ENCODE measurements around the gene SVOP.

Gene SVOP

GRCh38 chr12:108962256-108962655, 58.6 kb downstream of the SVOP start:
- Histone ChIP-seq H3K9me3 (ENCODE audit: severe bottlenecking) (no peaks in the 10 kb centered on the region), H3K27ac (ENCODE audit: poor library complexity, severe bottlenecking) (no peak overlapping the region), H3K4me1 (ENCODE audit: insufficient read depth, poor library complexity, severe bottlenecking) (no peaks in the 10 kb centered on the region), H3K4me3 (ENCODE audit: severe bottlenecking) (no peak overlapping the region), H3K36me3 (ENCODE audit: low read depth) (no peaks in the 10 kb centered on the region), H3K27me3 (ENCODE audit: insufficient read depth, poor library complexity, severe bottlenecking) (no peaks in the 10 kb centered on the region)
- no peak for DNase-seq (ENCODE audit: low spot score)
- ATAC-seq (ENCODE audit: low read depth) = no peak
- TF ChIP-seq CTCF (IDR thresholded peaks at IDR 0.05; ENCODE audit: poor library complexity, severe bottlenecking) = no peak

- H3K27ac ChIP-seq (ENCODE audit: poor library complexity, severe bottlenecking) = no peak overlapping the region
- no peak for DNase-seq (ENCODE audit: low spot score)
- H3K9me3 ChIP-seq (ENCODE audit: severe bottlenecking) = no peaks in the 10 kb centered on the region
- ATAC-seq (ENCODE audit: low read depth) = no peak
- no peaks in the 10 kb centered on the region for H3K27me3 ChIP-seq (ENCODE audit: insufficient read depth, poor library complexity, severe bottlenecking)
- no peak for TF ChIP-seq CTCF (IDR thresholded peaks at IDR 0.05; ENCODE audit: poor library complexity, severe bottlenecking)
- no peak overlapping the region for H3K4me3 ChIP-seq (ENCODE audit: severe bottlenecking)
- no peaks in the 10 kb centered on the region for H3K36me3 ChIP-seq (ENCODE audit: low read depth)
- H3K4me1 ChIP-seq (ENCODE audit: insufficient read depth, poor library complexity, severe bottlenecking) = no peaks in the 10 kb centered on the region
These were observed 60.9 kb downstream of the SVOP start for GRCh38 chr12:108959748-108960655.

DNA sequence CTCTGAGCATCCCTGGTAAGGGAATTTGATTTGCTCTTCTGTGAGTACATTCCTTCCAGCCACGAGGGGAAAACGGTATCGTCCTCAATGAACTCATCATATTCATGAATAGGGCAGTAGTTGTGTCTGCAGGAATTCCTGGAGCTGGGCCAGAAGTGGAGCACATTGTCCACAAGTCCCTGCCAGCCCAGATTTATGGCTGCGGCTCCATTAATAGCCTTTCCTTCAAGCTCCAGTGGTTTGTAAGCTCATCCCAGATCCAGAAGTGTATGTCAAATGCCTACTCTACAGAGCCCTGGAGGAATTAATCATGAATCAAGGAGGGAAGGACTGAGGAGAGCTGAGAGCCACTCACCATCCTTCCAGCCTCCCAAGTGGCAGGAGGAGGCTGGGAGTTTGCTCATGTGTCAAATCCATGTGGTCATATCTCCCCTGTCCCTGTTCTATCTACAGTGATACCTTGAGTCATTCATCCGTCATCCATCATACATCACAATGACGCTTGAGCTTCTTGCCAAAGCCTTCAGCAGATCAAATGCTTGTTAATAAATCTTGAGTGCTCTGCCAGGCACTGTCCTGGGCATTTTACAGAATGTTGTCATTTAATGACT, 65.5 kb downstream of the SVOP start:
- no peak overlapping the region for H3K4me3 ChIP-seq (ENCODE audit: severe bottlenecking)
- DNase-seq (ENCODE audit: low spot score) = peak; percentile 74
- H3K27me3 ChIP-seq (ENCODE audit: insufficient read depth, poor library complexity, severe bottlenecking) = no peaks in the 10 kb centered on the region
- ATAC-seq (ENCODE audit: low read depth) = peak; percentile 46
- H3K9me3 ChIP-seq (ENCODE audit: severe bottlenecking) = no peaks in the 10 kb centered on the region
- no peak for TF ChIP-seq CTCF (IDR thresholded peaks at IDR 0.05; ENCODE audit: poor library complexity, severe bottlenecking)
- H3K4me1 ChIP-seq (ENCODE audit: insufficient read depth, poor library complexity, severe bottlenecking) = peaks cover 4% of the 10 kb centered on the region
- H3K36me3 ChIP-seq (ENCODE audit: low read depth) = no peaks in the 10 kb centered on the region
- H3K27ac ChIP-seq (ENCODE audit: poor library complexity, severe bottlenecking) = no peak overlapping the region

DNA sequence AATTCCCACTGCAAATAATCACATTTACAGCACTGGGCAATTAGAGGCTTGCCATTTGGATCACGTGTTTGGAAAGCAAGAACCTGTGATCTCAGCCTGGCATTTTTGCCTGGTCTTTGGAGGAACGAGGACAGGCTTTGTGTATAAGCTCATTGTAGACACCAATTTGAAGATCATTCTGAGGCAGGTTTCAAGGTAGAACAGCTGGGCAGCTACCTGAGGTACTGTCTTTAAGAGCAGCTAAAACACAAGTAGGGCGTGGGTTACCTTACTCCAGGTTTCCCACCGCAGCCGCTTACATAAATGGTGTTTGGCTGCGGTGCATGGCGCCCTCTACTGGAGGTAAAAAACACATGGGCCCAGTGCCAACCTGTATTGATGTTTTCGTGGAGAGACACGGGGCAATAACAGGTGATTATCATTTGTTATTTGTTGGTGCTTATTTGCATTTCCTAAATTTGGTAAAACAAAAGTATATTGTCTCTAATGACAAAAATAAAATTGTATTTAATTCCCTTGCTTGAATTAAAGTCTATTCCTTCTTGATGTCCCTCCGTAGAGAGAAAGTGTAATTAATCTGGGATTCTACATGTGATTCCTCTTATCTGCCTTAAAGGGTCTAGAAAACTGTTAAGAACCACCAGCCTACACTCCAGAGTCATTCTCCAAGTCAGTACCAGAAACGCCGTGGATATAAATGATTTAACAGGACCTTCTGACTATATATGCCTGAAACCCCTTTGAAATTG, 69.7 kb downstream of the SVOP start:
- ATAC-seq (ENCODE audit: low read depth) (peak; percentile 64), DNase-seq (ENCODE audit: low spot score) (no peak)

More for the DNA sequence above, 69.7 kb downstream of the SVOP start:
- peaks cover 8% of the 10 kb centered on the region for H3K4me1 ChIP-seq (ENCODE audit: insufficient read depth, poor library complexity, severe bottlenecking)
- peaks cover 3% of the 10 kb centered on the region for H3K9me3 ChIP-seq (ENCODE audit: severe bottlenecking)
- TF ChIP-seq CTCF (IDR thresholded peaks at IDR 0.05; ENCODE audit: poor library complexity, severe bottlenecking) = peak; percentile 97
- no peaks in the 10 kb centered on the region for H3K27me3 ChIP-seq (ENCODE audit: insufficient read depth, poor library complexity, severe bottlenecking)
- no peak overlapping the region for H3K27ac ChIP-seq (ENCODE audit: poor library complexity, severe bottlenecking)
- H3K36me3 ChIP-seq (ENCODE audit: low read depth) = no peaks in the 10 kb centered on the region
- no peak overlapping the region for H3K4me3 ChIP-seq (ENCODE audit: severe bottlenecking)

All from RWPE2 (cell line).